Measurements from ENCODE around the gene TLK1.

DNA sequence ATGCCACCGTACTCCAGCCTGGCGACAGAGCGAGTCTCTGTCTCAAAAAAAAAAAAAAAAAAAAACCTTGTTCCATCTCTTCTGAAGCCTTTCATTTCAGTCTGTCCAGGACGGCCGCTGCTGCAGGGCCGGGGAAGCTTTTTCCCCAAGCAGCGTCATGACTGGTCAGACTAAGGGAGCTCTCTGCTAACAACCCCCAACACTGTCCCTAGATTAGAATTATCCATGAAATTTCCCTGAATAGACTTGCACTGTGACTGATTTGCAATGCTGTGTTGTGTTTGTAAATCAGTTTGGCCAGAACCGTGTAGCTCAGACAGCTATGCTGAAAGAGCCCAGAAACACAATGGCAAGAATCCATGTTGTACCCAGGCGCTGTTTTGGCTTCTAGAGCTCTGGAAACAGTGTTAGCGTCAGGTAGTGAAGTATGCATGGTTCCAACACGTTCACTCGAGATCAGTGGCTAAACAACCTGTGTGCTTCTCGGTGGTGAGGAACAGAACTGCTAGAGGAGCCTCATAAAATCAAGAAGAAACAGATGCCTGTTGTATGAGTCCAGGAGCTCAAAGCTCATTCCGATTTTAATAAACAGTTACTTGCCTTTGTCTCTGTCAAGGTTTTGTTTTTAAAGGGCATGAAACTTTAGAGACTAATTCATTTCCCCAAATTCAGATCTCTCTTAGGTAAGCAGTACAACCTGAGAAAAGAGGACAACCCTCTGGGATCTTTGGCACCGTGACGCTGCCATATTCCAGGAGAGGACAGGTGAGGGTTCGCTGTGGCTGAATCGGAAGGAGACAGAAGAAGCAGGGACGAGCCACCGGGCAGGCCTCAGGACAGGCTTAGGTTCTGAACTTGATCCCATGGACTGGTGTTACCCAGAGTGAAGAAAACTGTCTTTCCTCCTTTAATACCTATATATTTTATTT, 188.1 kb downstream of the TLK1 start:
- no peak for TF ChIP-seq CTCF (IDR thresholded peaks at IDR 0.05)
- no peak for TF ChIP-seq POLR2AphosphoS5 (IDR thresholded peaks at IDR 0.05)

Measured in sigmoid colon (tissue), 4 donors.